ENCODE results near the gene CDCA7. TPM values are rescaled to one million over a fixed set of nuclear protein-coding genes. Genes with fewer than 3 reads are reported as not detected.

Gene CDCA7
- polyA plus RNA-seq, 4 donors: 4.7 to 94.7 (median 28.4) TPM

GRCh38 chr2:173388795-173389194 lies 34.1 kb downstream of the CDCA7 start:
- no peaks in the 10 kb centered on the region for H3K27me3 ChIP-seq (ENCODE audit: control insufficient read depth in 3 of 3, insufficient read depth in 3 of 3, low read length in 3 of 3)
- no peak for FAIRE-seq
- WGBS, 3 donors: 90 to 96% (median 94%) methylated on average over 2 of the region's 2 CpGs

GRCh38 chr2:173390036-173390435 lies 35.4 kb downstream of the CDCA7 start:
- no peak for FAIRE-seq
- no peak overlapping the region for H3K27ac ChIP-seq (ENCODE audit: low read depth in 1 of 3, low read length in 2 of 3)
- no peak for DNase-seq
- H3K27me3 ChIP-seq (ENCODE audit: control insufficient read depth in 3 of 3, insufficient read depth in 3 of 3, low read length in 3 of 3): peaks cover 0 to 2% (median 0%) of the 10 kb centered on the region in 3 donors
- WGBS, 3 donors: 91 to 96% (median 94%) methylated on average over 5 of the region's 5 CpGs
- no peaks in the 10 kb centered on the region for H3K4me1 ChIP-seq (ENCODE audit: control insufficient read depth in 3 of 3, insufficient read depth in 2 of 3, low read depth in 1 of 3, low read length in 2 of 3)
- no peak overlapping the region for H3K4me3 ChIP-seq (ENCODE audit: low read depth in 1 of 3, low read length in 3 of 3)
- no peaks in the 10 kb centered on the region for H3K9me3 ChIP-seq (ENCODE audit: control insufficient read depth in 2 of 2, insufficient read depth in 1 of 2, low read depth in 1 of 2, low read length in 1 of 2)
- H3K36me3 ChIP-seq (ENCODE audit: control insufficient read depth in 3 of 3, insufficient read depth in 2 of 3, low read depth in 1 of 3, low read length in 3 of 3): peaks cover 0 to 6% (median 0%) of the 10 kb centered on the region in 3 donors

More at GRCh38 chr2:173388795-173389194, 34.1 kb downstream of the CDCA7 start:
- H3K9me3 ChIP-seq (ENCODE audit: control insufficient read depth in 2 of 2, insufficient read depth in 1 of 2, low read depth in 1 of 2, low read length in 1 of 2): no peaks in the 10 kb centered on the region
- no peaks in the 10 kb centered on the region for H3K4me1 ChIP-seq (ENCODE audit: control insufficient read depth in 3 of 3, insufficient read depth in 2 of 3, low read depth in 1 of 3, low read length in 2 of 3)
- H3K4me3 ChIP-seq (ENCODE audit: low read depth in 1 of 3, low read length in 3 of 3): no peak overlapping the region
- no peak overlapping the region for H3K27ac ChIP-seq (ENCODE audit: low read depth in 1 of 3, low read length in 2 of 3)
- DNase-seq: no peak
- H3K36me3 ChIP-seq (ENCODE audit: control insufficient read depth in 3 of 3, insufficient read depth in 2 of 3, low read depth in 1 of 3, low read length in 3 of 3): peaks cover 0 to 10% (median 0%) of the 10 kb centered on the region in 3 donors

- no peaks in the 10 kb centered on the region for H3K9me3 ChIP-seq (ENCODE audit: control insufficient read depth in 2 of 2, insufficient read depth in 1 of 2, low read depth in 1 of 2, low read length in 1 of 2)
- FAIRE-seq (no peak), DNase-seq (no peak)
- H3K36me3 ChIP-seq (ENCODE audit: control insufficient read depth in 3 of 3, insufficient read depth in 2 of 3, low read depth in 1 of 3, low read length in 3 of 3): peaks cover 0 to 1% (median 0%) of the 10 kb centered on the region in 3 donors
- no peak overlapping the region for H3K4me3 ChIP-seq (ENCODE audit: low read depth in 1 of 3, low read length in 3 of 3)
- H3K27ac ChIP-seq (ENCODE audit: low read depth in 1 of 3, low read length in 2 of 3): no peak overlapping the region
- H3K4me1 ChIP-seq (ENCODE audit: control insufficient read depth in 3 of 3, insufficient read depth in 2 of 3, low read depth in 1 of 3, low read length in 2 of 3): no peaks in the 10 kb centered on the region
- 74 to 95% (median 93%) methylated on average over 5 of the region's 5 CpGs for WGBS, 3 donors
- H3K27me3 ChIP-seq (ENCODE audit: control insufficient read depth in 3 of 3, insufficient read depth in 3 of 3, low read length in 3 of 3): peaks cover 0 to 3% (median 2%) of the 10 kb centered on the region in 3 donors
Observed at GRCh38 chr2:173392731-173393130, 38.1 kb downstream of the CDCA7 start.

DNA sequence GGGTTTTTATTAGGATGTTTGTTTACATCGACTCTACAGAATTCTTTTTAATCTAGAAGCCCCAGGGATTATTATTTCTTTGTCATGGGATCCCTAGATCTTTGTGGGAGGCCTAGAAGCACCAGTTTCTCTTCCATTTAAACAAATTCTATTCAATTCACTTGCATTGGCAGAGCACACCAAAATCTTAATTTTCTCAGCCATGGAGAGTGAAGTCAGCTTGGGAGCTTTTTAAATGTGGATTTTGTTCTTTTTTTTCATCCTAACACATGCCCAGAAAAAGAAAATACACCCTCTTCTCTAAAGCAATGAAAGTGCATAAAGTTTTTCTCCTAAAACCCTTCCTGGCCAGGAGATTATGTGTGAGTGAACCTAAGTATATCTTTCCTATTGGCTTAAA lies 38.5 kb downstream of the CDCA7 start:
- H3K4me1 ChIP-seq (ENCODE audit: control insufficient read depth in 3 of 3, insufficient read depth in 2 of 3, low read depth in 1 of 3, low read length in 2 of 3): no peaks in the 10 kb centered on the region
- no peaks in the 10 kb centered on the region for H3K36me3 ChIP-seq (ENCODE audit: control insufficient read depth in 3 of 3, insufficient read depth in 2 of 3, low read depth in 1 of 3, low read length in 3 of 3)
- no peak for DNase-seq
- no peak overlapping the region for H3K4me3 ChIP-seq (ENCODE audit: low read depth in 1 of 3, low read length in 3 of 3)
- H3K27me3 ChIP-seq (ENCODE audit: control insufficient read depth in 3 of 3, insufficient read depth in 3 of 3, low read length in 3 of 3): peaks cover 0 to 3% (median 2%) of the 10 kb centered on the region in 3 donors
- no peaks in the 10 kb centered on the region for H3K9me3 ChIP-seq (ENCODE audit: control insufficient read depth in 2 of 2, insufficient read depth in 1 of 2, low read depth in 1 of 2, low read length in 1 of 2)
- H3K27ac ChIP-seq (ENCODE audit: low read depth in 1 of 3, low read length in 2 of 3): no peak overlapping the region
- WGBS, 3 donors: 80 to 90% (median 88%) methylated on average over 1 of the region's 1 CpG
- FAIRE-seq: no peak

DNA sequence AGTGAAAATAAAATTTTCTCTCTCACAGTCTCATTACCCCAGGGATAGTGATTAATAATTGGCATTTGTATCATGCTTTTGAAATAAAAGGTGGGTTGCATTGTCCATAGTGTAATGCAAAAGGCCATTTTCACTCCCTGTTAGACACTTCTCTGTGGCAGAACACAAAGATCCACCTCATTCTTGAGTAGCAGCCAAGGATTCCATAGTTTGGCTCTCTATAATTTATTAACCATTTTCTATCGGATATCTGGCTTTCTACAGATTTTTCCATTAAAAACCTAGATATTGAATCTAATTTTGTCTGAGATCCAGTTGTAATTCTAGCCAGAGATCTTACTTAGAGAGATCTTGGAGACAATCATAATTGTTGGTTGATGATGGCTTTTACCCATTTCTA lies 39.0 kb downstream of the CDCA7 start:
- H3K4me3 ChIP-seq (ENCODE audit: low read depth in 1 of 3, low read length in 3 of 3): no peak overlapping the region
- peaks cover 0 to 3% (median 2%) of the 10 kb centered on the region in 3 donors for H3K27me3 ChIP-seq (ENCODE audit: control insufficient read depth in 3 of 3, insufficient read depth in 3 of 3, low read length in 3 of 3)
- H3K4me1 ChIP-seq (ENCODE audit: control insufficient read depth in 3 of 3, insufficient read depth in 2 of 3, low read depth in 1 of 3, low read length in 2 of 3): no peaks in the 10 kb centered on the region
- no peak for FAIRE-seq
- DNase-seq: no peak
- no peak overlapping the region for H3K27ac ChIP-seq (ENCODE audit: low read depth in 1 of 3, low read length in 2 of 3)
- no peaks in the 10 kb centered on the region for H3K36me3 ChIP-seq (ENCODE audit: control insufficient read depth in 3 of 3, insufficient read depth in 2 of 3, low read depth in 1 of 3, low read length in 3 of 3)
- WGBS, 3 donors: 77 to 91% (median 87%) methylated on average over 1 of the region's 1 CpG
- H3K9me3 ChIP-seq (ENCODE audit: control insufficient read depth in 2 of 2, insufficient read depth in 1 of 2, low read depth in 1 of 2, low read length in 1 of 2): no peaks in the 10 kb centered on the region

- WGBS, 3 donors: 63 to 66% (median 64%) methylated on average over 8 of the region's 8 CpGs
- no peaks in the 10 kb centered on the region for H3K36me3 ChIP-seq (ENCODE audit: control insufficient read depth in 3 of 3, insufficient read depth in 2 of 3, low read depth in 1 of 3, low read length in 3 of 3)
- FAIRE-seq: no peak
Observed at GRCh38 chr2:173394091-173394974, 39.7 kb downstream of the CDCA7 start.

DNA sequence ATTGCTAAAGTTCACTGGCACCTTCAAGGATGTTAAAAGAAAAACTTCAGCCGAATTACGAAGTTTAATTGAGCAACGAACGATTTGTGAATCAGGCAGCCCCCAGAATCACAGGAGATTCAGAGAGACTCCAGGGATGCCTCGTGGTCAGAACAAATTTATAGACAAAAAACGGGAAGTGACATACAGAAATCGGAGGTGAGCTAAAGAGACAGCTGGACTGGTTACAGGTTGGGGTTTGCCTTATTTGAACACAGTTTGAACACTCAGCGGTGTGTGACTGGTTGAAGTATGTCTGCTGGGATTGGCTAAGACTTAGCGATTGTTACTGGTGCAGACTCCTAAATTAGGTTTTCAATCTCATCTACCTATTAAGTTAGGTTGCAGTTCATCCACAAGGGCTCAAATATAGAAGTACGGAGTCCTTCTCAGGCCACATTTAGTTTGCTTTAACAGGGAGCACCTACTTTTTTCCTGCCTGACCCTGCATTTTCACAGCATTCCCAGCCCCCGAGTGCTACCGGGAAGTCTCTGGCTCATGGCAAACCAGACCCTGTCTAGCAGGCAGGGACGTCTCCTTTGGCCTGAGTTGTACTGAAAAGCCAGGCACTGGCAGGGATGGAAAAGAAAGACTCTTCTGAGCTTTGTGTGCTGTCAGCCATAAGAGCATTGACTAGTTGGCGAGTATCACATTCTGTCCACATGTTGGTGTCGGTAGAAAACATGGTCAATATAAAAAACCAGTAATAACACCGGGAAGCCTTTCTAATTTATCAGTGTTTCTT lies 41.1 kb downstream of the CDCA7 start:
- Histone ChIP-seq H3K36me3 (ENCODE audit: control insufficient read depth in 3 of 3, insufficient read depth in 2 of 3, low read depth in 1 of 3, low read length in 3 of 3) (no peaks in the 10 kb centered on the region), H3K27ac (ENCODE audit: low read depth in 1 of 3, low read length in 2 of 3) (no peak overlapping the region), H3K27me3 (ENCODE audit: control insufficient read depth in 3 of 3, insufficient read depth in 3 of 3, low read length in 3 of 3) (peaks cover 0 to 8% (median 7%) of the 10 kb centered on the region in 3 donors), H3K9me3 (ENCODE audit: control insufficient read depth in 2 of 2, insufficient read depth in 1 of 2, low read depth in 1 of 2, low read length in 1 of 2) (no peaks in the 10 kb centered on the region), H3K4me1 (ENCODE audit: control insufficient read depth in 3 of 3, insufficient read depth in 2 of 3, low read depth in 1 of 3, low read length in 2 of 3) (no peaks in the 10 kb centered on the region), H3K4me3 (ENCODE audit: low read depth in 1 of 3, low read length in 3 of 3) (no peak overlapping the region)
- DNase-seq (no peak), FAIRE-seq (no peak)
- WGBS, 3 donors: 88 to 93% (median 89%) methylated on average over 16 of the region's 16 CpGs

More at GRCh38 chr2:173394091-173394974, 39.7 kb downstream of the CDCA7 start:
- no peak for DNase-seq
- H3K4me3 ChIP-seq (ENCODE audit: low read depth in 1 of 3, low read length in 3 of 3): no peak overlapping the region
- no peaks in the 10 kb centered on the region for H3K4me1 ChIP-seq (ENCODE audit: control insufficient read depth in 3 of 3, insufficient read depth in 2 of 3, low read depth in 1 of 3, low read length in 2 of 3)
- H3K9me3 ChIP-seq (ENCODE audit: control insufficient read depth in 2 of 2, insufficient read depth in 1 of 2, low read depth in 1 of 2, low read length in 1 of 2): no peaks in the 10 kb centered on the region
- no peak overlapping the region for H3K27ac ChIP-seq (ENCODE audit: low read depth in 1 of 3, low read length in 2 of 3)
- H3K27me3 ChIP-seq (ENCODE audit: control insufficient read depth in 3 of 3, insufficient read depth in 3 of 3, low read length in 3 of 3): peaks cover 0 to 5% (median 2%) of the 10 kb centered on the region in 3 donors

- H3K4me3 ChIP-seq (ENCODE audit: low read depth in 1 of 3, low read length in 3 of 3): no peak overlapping the region
- H3K9me3 ChIP-seq (ENCODE audit: control insufficient read depth in 2 of 2, insufficient read depth in 1 of 2, low read depth in 1 of 2, low read length in 1 of 2): no peaks in the 10 kb centered on the region
- FAIRE-seq (no peak), DNase-seq (no peak)
- 45 to 74% (median 62%) methylated on average over 4 of the region's 4 CpGs for WGBS, 3 donors
- H3K27ac ChIP-seq (ENCODE audit: low read depth in 1 of 3, low read length in 2 of 3): no peak overlapping the region
- peaks cover 0 to 2% (median 0%) of the 10 kb centered on the region in 3 donors for H3K4me1 ChIP-seq (ENCODE audit: control insufficient read depth in 3 of 3, insufficient read depth in 2 of 3, low read depth in 1 of 3, low read length in 2 of 3)
- H3K36me3 ChIP-seq (ENCODE audit: control insufficient read depth in 3 of 3, insufficient read depth in 2 of 3, low read depth in 1 of 3, low read length in 3 of 3): no peaks in the 10 kb centered on the region
- peaks cover 0 to 11% (median 7%) of the 10 kb centered on the region in 3 donors for H3K27me3 ChIP-seq (ENCODE audit: control insufficient read depth in 3 of 3, insufficient read depth in 3 of 3, low read length in 3 of 3)
Observed at GRCh38 chr2:173397539-173397938, 42.9 kb downstream of the CDCA7 start.

Measured in small intestine (tissue), 7 donors.